ENCODE measurements around the gene RIMS3.

RIMS3 gene

DNA sequence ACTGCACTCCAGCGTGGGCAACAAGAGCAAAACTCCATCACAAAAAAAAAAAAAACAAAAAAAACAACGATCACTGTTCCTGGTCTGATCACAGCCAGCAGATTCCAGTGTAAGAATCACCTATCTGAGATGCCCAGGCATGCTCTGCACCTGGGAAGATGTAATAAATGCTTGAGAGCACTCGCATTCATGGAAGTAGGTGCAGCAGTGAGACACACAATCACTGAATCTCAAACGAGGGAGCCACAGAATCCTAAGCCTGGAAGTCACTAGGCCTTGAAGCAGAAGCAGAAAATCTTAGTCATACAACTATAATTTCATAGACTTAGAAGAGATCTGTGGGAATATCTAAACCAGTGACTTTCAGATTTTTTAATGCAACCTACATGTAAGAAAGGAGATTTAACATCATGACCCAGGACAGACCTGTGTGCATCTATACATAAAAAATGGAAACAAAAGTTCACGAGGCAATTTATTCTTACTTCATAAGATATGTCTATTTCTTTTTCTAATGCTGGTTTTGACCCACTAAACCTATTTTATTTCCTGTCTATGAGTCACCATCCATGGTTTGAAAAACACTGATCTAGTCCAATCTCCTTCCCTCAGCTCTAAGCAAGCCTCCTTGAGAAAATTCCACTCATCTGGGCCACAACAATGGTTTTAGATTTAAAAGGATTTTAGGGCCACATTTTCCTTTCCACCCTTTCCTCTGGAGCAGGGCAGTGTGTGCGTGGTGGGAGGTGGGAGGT is 30.4 kb downstream of the RIMS3 start:
- Histone ChIP-seq H3K4me3 (ENCODE audit: low read length, poor library complexity, severe bottlenecking) (no peak overlapping the region), H2AFZ (ENCODE audit: low read length) (no peak overlapping the region), H4K20me1 (ENCODE audit: insufficient read depth, low read length, poor library complexity, severe bottlenecking) (no peaks in the 10 kb centered on the region), H3F3A (ENCODE audit: low read depth) (peaks cover 4% of the 10 kb centered on the region; the same call in 1 of the 2 replicates), H3K27me3 (ENCODE audit: insufficient read depth, low read length, poor library complexity, severe bottlenecking) (no peaks in the 10 kb centered on the region), H3K9me2 (replicated peaks; ENCODE audit: low read depth, low read length) (no peaks in the 10 kb centered on the region), H3K4me1 (ENCODE audit: insufficient read depth, low read length, poor library complexity, severe bottlenecking) (peaks cover 31% of the 10 kb centered on the region), H3K4me2 (ENCODE audit: low read depth, low read length, poor library complexity, severe bottlenecking) (no peak overlapping the region), H3K36me3 (ENCODE audit: insufficient read depth, low read length) (peaks cover 15% of the 10 kb centered on the region; the same call in 1 of the 2 replicates), H3K79me2 (ENCODE audit: insufficient read depth, low read length) (no peaks in the 10 kb centered on the region), H3K9ac (ENCODE audit: low read depth, low read length, poor library complexity, severe bottlenecking) (no peak overlapping the region), H3K9me3 (ENCODE audit: insufficient read depth, low read depth, low read length) (no peaks in the 10 kb centered on the region)
- TF ChIP-seq, protein P1, sequence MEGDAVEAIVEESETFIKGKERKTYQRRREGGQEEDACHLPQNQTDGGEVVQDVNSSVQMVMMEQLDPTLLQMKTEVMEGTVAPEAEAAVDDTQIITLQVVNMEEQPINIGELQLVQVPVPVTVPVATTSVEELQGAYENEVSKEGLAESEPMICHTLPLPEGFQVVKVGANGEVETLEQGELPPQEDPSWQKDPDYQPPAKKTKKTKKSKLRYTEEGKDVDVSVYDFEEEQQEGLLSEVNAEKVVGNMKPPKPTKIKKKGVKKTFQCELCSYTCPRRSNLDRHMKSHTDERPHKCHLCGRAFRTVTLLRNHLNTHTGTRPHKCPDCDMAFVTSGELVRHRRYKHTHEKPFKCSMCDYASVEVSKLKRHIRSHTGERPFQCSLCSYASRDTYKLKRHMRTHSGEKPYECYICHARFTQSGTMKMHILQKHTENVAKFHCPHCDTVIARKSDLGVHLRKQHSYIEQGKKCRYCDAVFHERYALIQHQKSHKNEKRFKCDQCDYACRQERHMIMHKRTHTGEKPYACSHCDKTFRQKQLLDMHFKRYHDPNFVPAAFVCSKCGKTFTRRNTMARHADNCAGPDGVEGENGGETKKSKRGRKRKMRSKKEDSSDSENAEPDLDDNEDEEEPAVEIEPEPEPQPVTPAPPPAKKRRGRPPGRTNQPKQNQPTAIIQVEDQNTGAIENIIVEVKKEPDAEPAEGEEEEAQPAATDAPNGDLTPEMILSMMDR (conservative IDR thresholded peaks at IDR 0.05; ENCODE audit: low read length): no peak
- no peak for TF ChIP-seq EZH2phosphoT487 (IDR thresholded peaks at IDR 0.05; ENCODE audit: borderline replicate concordance)

DNA sequence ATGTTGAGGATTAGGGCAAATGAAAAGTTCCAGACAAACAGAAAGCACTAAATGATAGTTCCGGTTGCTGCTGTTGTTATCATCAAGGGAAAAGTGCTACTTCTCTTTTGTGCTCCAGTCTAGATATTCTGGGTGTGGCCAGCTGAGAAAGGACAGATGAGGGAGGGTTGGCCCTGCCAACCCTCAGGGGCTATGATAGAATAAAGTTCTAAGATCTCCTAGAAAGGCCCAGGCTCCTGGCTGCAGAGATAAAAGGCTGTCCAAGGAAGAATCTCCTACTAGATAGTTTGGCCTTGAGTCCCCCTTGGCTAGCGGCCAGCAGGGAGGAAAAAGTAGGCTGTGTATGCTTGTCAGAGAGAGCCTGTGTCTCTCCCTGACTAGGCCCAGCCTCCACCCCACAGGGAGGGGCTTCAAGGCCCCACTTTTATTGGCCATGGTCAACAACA is 31.5 kb downstream of the RIMS3 start:
- H4K20me1 ChIP-seq (ENCODE audit: insufficient read depth, low read length, poor library complexity, severe bottlenecking): no peaks in the 10 kb centered on the region
- H3K4me2 ChIP-seq (ENCODE audit: low read depth, low read length, poor library complexity, severe bottlenecking): no peak overlapping the region
- no peak overlapping the region for H3K4me3 ChIP-seq (ENCODE audit: low read length, poor library complexity, severe bottlenecking)
- no peak overlapping the region for H2AFZ ChIP-seq (ENCODE audit: low read length)
- H3K36me3 ChIP-seq (ENCODE audit: insufficient read depth, low read length): peaks cover 15% of the 10 kb centered on the region; the same call in 1 of the 2 replicates
- H3K9me2 ChIP-seq (replicated peaks; ENCODE audit: low read depth, low read length): no peaks in the 10 kb centered on the region
- peaks cover 9% of the 10 kb centered on the region for H3F3A ChIP-seq (ENCODE audit: low read depth)
- peaks cover 39% of the 10 kb centered on the region for H3K4me1 ChIP-seq (ENCODE audit: insufficient read depth, low read length, poor library complexity, severe bottlenecking)
- H3K9me3 ChIP-seq (ENCODE audit: insufficient read depth, low read depth, low read length): no peaks in the 10 kb centered on the region
- no peak overlapping the region for H3K9ac ChIP-seq (ENCODE audit: low read depth, low read length, poor library complexity, severe bottlenecking)
- H3K79me2 ChIP-seq (ENCODE audit: insufficient read depth, low read length): no peaks in the 10 kb centered on the region
- TF ChIP-seq EZH2phosphoT487 (IDR thresholded peaks at IDR 0.05; ENCODE audit: borderline replicate concordance): no peak
- TF ChIP-seq, protein P1 (conservative IDR thresholded peaks at IDR 0.05; ENCODE audit: low read length): no peak
- no peaks in the 10 kb centered on the region for H3K27me3 ChIP-seq (ENCODE audit: insufficient read depth, low read length, poor library complexity, severe bottlenecking)

DNA sequence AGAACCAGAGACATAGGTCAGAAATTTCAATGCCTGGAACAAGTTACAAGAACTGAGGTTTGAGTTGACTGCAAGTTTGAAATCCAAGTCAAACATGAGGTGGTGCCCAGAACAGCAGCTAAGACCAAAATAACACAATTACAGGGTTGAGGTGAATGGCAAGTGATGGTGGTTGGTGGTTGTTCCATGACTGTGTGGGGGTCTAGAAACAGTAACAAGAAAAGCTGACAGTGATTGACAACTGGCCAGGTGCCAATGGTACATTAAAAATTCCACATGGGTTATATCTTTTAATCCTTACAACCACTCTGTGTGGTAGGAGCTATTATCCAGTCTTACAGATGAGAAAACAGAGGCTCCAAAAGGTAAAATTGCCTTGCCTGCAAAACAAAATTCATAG is 32.0 kb downstream of the RIMS3 start:
- H3K4me2 ChIP-seq (ENCODE audit: low read depth, low read length, poor library complexity, severe bottlenecking): no peak overlapping the region
- H3K9me2 ChIP-seq (replicated peaks; ENCODE audit: low read depth, low read length): no peaks in the 10 kb centered on the region
- TF ChIP-seq EZH2phosphoT487 (IDR thresholded peaks at IDR 0.05; ENCODE audit: borderline replicate concordance): no peak
- TF ChIP-seq, protein P1 (conservative IDR thresholded peaks at IDR 0.05; ENCODE audit: low read length): no peak
- no peak overlapping the region for H3K9ac ChIP-seq (ENCODE audit: low read depth, low read length, poor library complexity, severe bottlenecking)
- H3F3A ChIP-seq (ENCODE audit: low read depth): peaks cover 10% of the 10 kb centered on the region
- H4K20me1 ChIP-seq (ENCODE audit: insufficient read depth, low read length, poor library complexity, severe bottlenecking): no peaks in the 10 kb centered on the region
- no peaks in the 10 kb centered on the region for H3K9me3 ChIP-seq (ENCODE audit: insufficient read depth, low read depth, low read length)
- no peaks in the 10 kb centered on the region for H3K27me3 ChIP-seq (ENCODE audit: insufficient read depth, low read length, poor library complexity, severe bottlenecking)
- H2AFZ ChIP-seq (ENCODE audit: low read length): no peak overlapping the region
- peaks cover 15% of the 10 kb centered on the region; the same call in 1 of the 2 replicates for H3K36me3 ChIP-seq (ENCODE audit: insufficient read depth, low read length)
- H3K4me3 ChIP-seq (ENCODE audit: low read length, poor library complexity, severe bottlenecking): no peak overlapping the region
- peaks cover 44% of the 10 kb centered on the region for H3K4me1 ChIP-seq (ENCODE audit: insufficient read depth, low read length, poor library complexity, severe bottlenecking)
- H3K79me2 ChIP-seq (ENCODE audit: insufficient read depth, low read length): no peaks in the 10 kb centered on the region
